ENCODE data around the gene LGALS3BP.
A peak's percentile ranks its signal among the peaks of the same experiment; 100 is the strongest.

Gene LGALS3BP

GRCh38 chr17:79014158-79014758 lies 34.5 kb upstream of the LGALS3BP start:
- DNase-seq (ENCODE audit: low read depth) = no peak

GRCh38 chr17:79012563-79013134 lies 32.9 kb upstream of the LGALS3BP start:
- no peak for DNase-seq (ENCODE audit: low read depth)

GRCh38 chr17:79011451-79012147 lies 31.9 kb upstream of the LGALS3BP start:
- DNase-seq (ENCODE audit: low read depth) = no peak

- DNase-seq (ENCODE audit: low read depth) = no peak
These were observed 30.6 kb upstream of the LGALS3BP start for GRCh38 chr17:79010304-79010646.

GRCh38 chr17:79009397-79010303 lies 29.9 kb upstream of the LGALS3BP start, which contains the start of gene CANT1:
Gene CANT1 (minus strand): TSS chr17:79009764. CDS start chr17:78997622, 12,142 bp downstream.
- DNase-seq (ENCODE audit: low read depth) = peak; percentile 82

GRCh38 chr17:79008666-79009387 lies 29.1 kb upstream of the LGALS3BP start:
- no peak for DNase-seq (ENCODE audit: low read depth)

GRCh38 chr17:79007504-79008381 lies 28.0 kb upstream of the LGALS3BP start:
- no peak for DNase-seq (ENCODE audit: low read depth)

- no peak for DNase-seq (ENCODE audit: low read depth)
These were observed 27.2 kb upstream of the LGALS3BP start for GRCh38 chr17:79006794-79007503.

- DNase-seq (ENCODE audit: low read depth) = no peak
These were observed 26.3 kb upstream of the LGALS3BP start for GRCh38 chr17:79006046-79006445.

- no peak for DNase-seq (ENCODE audit: low read depth)
These were observed 25.5 kb upstream of the LGALS3BP start for GRCh38 chr17:79005063-79005861.

- no peak for DNase-seq (ENCODE audit: low read depth)
These were observed 24.1 kb upstream of the LGALS3BP start for GRCh38 chr17:79003661-79004411.

GRCh38 chr17:79002796-79003593 lies 23.3 kb upstream of the LGALS3BP start:
- DNase-seq (ENCODE audit: low read depth) = no peak

GRCh38 chr17:79002291-79002690 lies 22.6 kb upstream of the LGALS3BP start:
- DNase-seq (ENCODE audit: low read depth) = no peak

- no peak for DNase-seq (ENCODE audit: low read depth)
These were observed 21.7 kb upstream of the LGALS3BP start for GRCh38 chr17:79001190-79002020.

GRCh38 chr17:79000396-79001189 lies 20.9 kb upstream of the LGALS3BP start:
- no peak for DNase-seq (ENCODE audit: low read depth)

- no peak for DNase-seq (ENCODE audit: low read depth)
These were observed 20.2 kb upstream of the LGALS3BP start for GRCh38 chr17:78999947-79000395.
